Gastrocnemius medialis (tissue), 4 donors: ENCODE results near the gene ZMYND8.

Experiments
- CTCF ChIP-seq, 5 experiments: fragments of 450-650 bp in 3 of 5; fragments of 200-600 bp in 2 of 5; sonication (generic) in 2 of 5; IDR thresholded peaks in 4 of 5; conservative IDR thresholded peaks in 1 of 5; 1 replicate in 4 of 5; 2 replicates in 1 of 5; pipeline ENCODE4 v1.5.1; 2016 to 2019; ENCODE audit warnings: antibody characterized with exemption in 5 of 5, mild to moderate bottlenecking in 3 of 5, moderate library complexity in 3 of 5
- POLR2A ChIP-seq, 2 donors: fragments of 450-650 bp; IDR thresholded peaks; one replicate each; pipeline ENCODE4 v1.6.1; 2017; ENCODE audit warnings: antibody characterized with exemption in 2 of 2, mild to moderate bottlenecking in 2 of 2, moderate library complexity in 2 of 2

GRCh38 chr20:47252879-47253307, 103.6 kb downstream of the ZMYND8 start:
- TF ChIP-seq CTCF (IDR thresholded peaks at IDR 0.05 in 4 of 5, conservative IDR thresholded peaks at IDR 0.05 in 1 of 5): no peak
- no peak for TF ChIP-seq POLR2A (IDR thresholded peaks at IDR 0.05)
